Kidney (tissue), 14 donors: Measurements from ENCODE around the gene MEIS2. TPM values are rescaled to one million over a fixed set of nuclear protein-coding genes. Genes with fewer than 3 reads are reported as not detected.

Experiments used
- DNase-seq, 5 donors: peaks; one replicate each; pipeline ENCODE4 v3.0.0-alpha.2; 2013 to 2020
- FAIRE-seq: peaks from 2 replicates; lab custom pipeline; 2012; peaks lifted over from hg19 to GRCh38; lab: Jason Lieb, UNC
- H3K27ac ChIP-seq, 2 donors: one replicate each; pipeline ENCODE4 v1.7.0; 2013; ENCODE audit warnings: low read depth in 2 of 2, low read length in 2 of 2, inconsistent platforms in 1 of 2
- H3K27me3 ChIP-seq: one replicate; pipeline ENCODE4 v1.7.1; 2013; ENCODE audit warnings: low read length, inconsistent platforms; ENCODE audit not compliant: control insufficient read depth, insufficient read depth
- H3K36me3 ChIP-seq, 3 donors: one replicate each; pipeline versions ENCODE4 v1.7.0 to v1.7.1; 2013; ENCODE audit warnings: low read length in 3 of 3, control low read depth in 1 of 3, inconsistent platforms in 1 of 3; ENCODE audit not compliant: insufficient read depth in 3 of 3, control insufficient read depth in 2 of 3
- H3K4me1 ChIP-seq, 3 donors: one replicate each; pipeline versions ENCODE4 v1.7.0 to v1.7.1; 2013; ENCODE audit warnings: low read length in 3 of 3, inconsistent platforms in 1 of 3, low read depth in 1 of 3; ENCODE audit not compliant: control insufficient read depth in 2 of 3, insufficient read depth in 2 of 3
- H3K4me3 ChIP-seq, 3 donors: one replicate each; pipeline versions ENCODE4 v1.7.0 to v1.8.1; 2013; ENCODE audit warnings: low read length in 3 of 3, control low read depth in 1 of 3, inconsistent platforms in 1 of 3
- H3K9ac ChIP-seq, 3 donors: one replicate each; pipeline versions ENCODE4 v1.7.0 to v1.7.1; 2013; ENCODE audit warnings: low read length in 3 of 3, control low read depth in 1 of 3, inconsistent platforms in 1 of 3
- H3K9me3 ChIP-seq, 3 donors: one replicate each; pipeline versions ENCODE4 v1.7.0 to v1.7.1; 2013; ENCODE audit warnings: low read length in 3 of 3, control low read depth in 1 of 3, inconsistent platforms in 1 of 3; ENCODE audit not compliant: control insufficient read depth in 2 of 3, insufficient read depth in 1 of 3
- CTCF ChIP-seq: IDR thresholded peaks from 3 replicates; pipeline ENCODE4 v1.5.1; 2012; ENCODE audit warnings: mild to moderate bottlenecking, moderate library complexity, borderline replicate concordance; ENCODE audit not compliant: insufficient read depth; ENCODE audit errors: extremely low read depth
- intact Hi-C: fragments of 100-400 bp; cut with DNase I; formaldehyde crosslinking; loops from one replicate; pipeline ENCODE4 v1.11.1; 2022
- polyA plus RNA-seq: library from polyadenylated mRNA; stranded (reverse); fragments of 350-450 nt; fragmentation: Illumina TruSeq; extraction: RNeasy Lipid Tissue Mini Kit (QIAGEN cat#74804); gene quantifications from one replicate; pipeline ENCODE4 v1.2.3, GENCODE V29; 2014; ENCODE audit warnings: low read depth, low replicate concordance; ENCODE audit not compliant: insufficient read depth
- total RNA-seq: library from RNA; stranded (reverse); fragmentation: NEBNext Ultra II Directional; extraction: Animal tissue kit (Norgen Biotek cat#: 25700); gene quantifications from one replicate; pipeline ENCODE4 v1.2.1, GENCODE V29; 2021
- donor health status: control.
- donor health status: control.
- donor health status: control.
- donor health status: control.
- donor health status: control.
- donor health status: DM: yes; HTN: yes; CAD: no.
- donor health status: Normal renal cell carcinoma (clear cell type).

Gene MEIS2
- total and polyA plus RNA-seq, 2 donors from 2014 or later, result 14.7 to 50.9 TPM

- Histone ChIP-seq H3K9ac (no peak overlapping the region), H3K4me3 (no peak overlapping the region), H3K27ac (no peak overlapping the region), H3K9me3 (no peaks in the 10 kb centered on the region), H3K27me3 (no peaks in the 10 kb centered on the region), H3K36me3 (no peaks in the 10 kb centered on the region), H3K4me1 (no peaks in the 10 kb centered on the region)
- intact Hi-C loops, result no loop called here
- no peak for TF ChIP-seq CTCF
- DNase-seq (no peak), FAIRE-seq (no peak)
These were observed 163.7 kb downstream of the MEIS2 start for GRCh38 chr15:36936613-36937012.

GRCh38 chr15:36933255-36933990, 166.9 kb downstream of the MEIS2 start:
- no peak for TF ChIP-seq CTCF
- Histone ChIP-seq H3K27me3 (no peaks in the 10 kb centered on the region), H3K9me3 (no peaks in the 10 kb centered on the region), H3K27ac (no peak overlapping the region), H3K4me1 (no peaks in the 10 kb centered on the region), H3K36me3 (no peaks in the 10 kb centered on the region), H3K9ac (no peak overlapping the region), H3K4me3 (no peak overlapping the region)
- intact Hi-C loops, result no loop called here
- DNase-seq (no peak), FAIRE-seq (no peak)

GRCh38 chr15:36932070-36932469, 168.3 kb downstream of the MEIS2 start:
- Histone ChIP-seq H3K9ac (no peak overlapping the region), H3K36me3 (no peaks in the 10 kb centered on the region), H3K27me3 (no peaks in the 10 kb centered on the region), H3K4me3 (no peak overlapping the region), H3K4me1 (no peaks in the 10 kb centered on the region), H3K27ac (no peak overlapping the region), H3K9me3 (no peaks in the 10 kb centered on the region)
- DNase-seq, result no peak
- no peak for TF ChIP-seq CTCF
- intact Hi-C loops, result no loop called here
- no peak for FAIRE-seq
